Left lung (tissue), 10 donors: ENCODE measurements around the gene SPEN. TPM values are rescaled to one million over a fixed set of nuclear protein-coding genes. Genes with fewer than 3 reads are reported as not detected.

Source experiments
- ATAC-seq: fragments of 200-7000 bp; cut with Tn5 transposase; one replicate; pipeline ENCODE4 v1.9.1; 2020; ENCODE audit warnings: moderate library complexity
- DNase-seq, 4 donors: peaks; one replicate each; pipeline ENCODE4 v3.0.0-alpha.2; 2013 to 2020
- H3K27ac ChIP-seq, 2 donors: fragments of 200-600 bp; sonication (generic) in 1 of 2; one replicate each; pipeline versions ENCODE4 v1.5.0 to v1.8.0; 2020 to 2021
- H3K27me3 ChIP-seq, 2 donors: fragments of 200-600 bp; sonication (generic) in 1 of 2; one replicate each; pipeline versions ENCODE4 v1.5.0 to v1.8.0; 2020 to 2021
- H3K36me3 ChIP-seq, 2 donors: fragments of 200-600 bp; sonication (generic) in 1 of 2; one replicate each; pipeline versions ENCODE4 v1.5.0 to v1.8.0; 2020 to 2021
- H3K4me1 ChIP-seq, 2 donors: fragments of 200-600 bp; one replicate each; pipeline ENCODE4 v1.8.0; 2021
- H3K4me3 ChIP-seq, 2 donors: fragments of 200-600 bp; sonication (generic) in 1 of 2; one replicate each; pipeline versions ENCODE4 v1.5.0 to v1.8.0; 2020 to 2021; ENCODE audit warnings: mild to moderate bottlenecking in 1 of 2
- H3K9me3 ChIP-seq, 2 donors: fragments of 200-600 bp; sonication (generic) in 1 of 2; one replicate each; pipeline versions ENCODE4 v1.5.0 to v1.8.0; 2020 to 2021
- intact Hi-C, 2 donors: fragments of 100-400 bp; cut with DNase I; formaldehyde crosslinking; loops; one replicate each; pipeline versions ENCODE4 v1.11.2 to v1.14.2; 2022
- polyA plus RNA-seq, 6 donors: library from polyadenylated mRNA; unstranded; fragments of 120-200 nt; gene quantifications; one replicate each; pipeline ENCODE4 v1.2.1, GENCODE V29; 2013; ENCODE audit not compliant: insufficient read length in 6 of 6
- total RNA-seq, 2 donors: library from RNA; stranded (reverse); fragmentation: NEBNext Ultra II Directional; extraction: Animal tissue kit (Norgen Biotek cat#: 25700); gene quantifications; one replicate each; pipeline ENCODE4 v1.2.1, GENCODE V29; 2021
- TF ChIP-seq, protein P1 (sequence below), 2 donors: fragments of 200-600 bp; sonication (generic) in 1 of 2; IDR thresholded peaks; one replicate each; pipeline versions ENCODE4 v1.5.0 to v1.8.0; 2021; ENCODE audit warnings: antibody characterized with exemption in 2 of 2
- donor health status: DM: no; HTN: yes; CAD: no.
- donor health status: DM: no; HTN: no; CAD: no.

The SPEN gene
- total and polyA plus RNA-seq, 8 donors: 37.2 to 71.4 (median 63.3) TPM

DNA sequence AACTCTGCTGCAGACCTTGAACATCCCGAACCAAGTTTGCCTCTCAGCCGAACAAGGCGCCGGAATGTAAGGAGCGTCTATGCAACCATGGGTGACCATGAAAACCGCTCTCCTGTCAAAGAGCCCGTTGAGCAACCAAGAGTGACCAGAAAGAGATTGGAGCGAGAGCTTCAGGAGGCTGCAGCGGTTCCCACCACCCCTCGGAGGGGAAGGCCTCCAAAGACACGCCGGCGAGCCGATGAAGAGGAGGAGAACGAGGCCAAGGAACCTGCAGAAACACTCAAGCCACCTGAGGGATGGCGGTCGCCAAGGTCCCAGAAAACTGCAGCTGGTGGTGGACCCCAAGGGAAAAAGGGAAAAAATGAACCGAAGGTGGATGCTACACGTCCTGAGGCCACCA lies 84.4 kb downstream of the SPEN start:
- TF ChIP-seq, protein P1, sequence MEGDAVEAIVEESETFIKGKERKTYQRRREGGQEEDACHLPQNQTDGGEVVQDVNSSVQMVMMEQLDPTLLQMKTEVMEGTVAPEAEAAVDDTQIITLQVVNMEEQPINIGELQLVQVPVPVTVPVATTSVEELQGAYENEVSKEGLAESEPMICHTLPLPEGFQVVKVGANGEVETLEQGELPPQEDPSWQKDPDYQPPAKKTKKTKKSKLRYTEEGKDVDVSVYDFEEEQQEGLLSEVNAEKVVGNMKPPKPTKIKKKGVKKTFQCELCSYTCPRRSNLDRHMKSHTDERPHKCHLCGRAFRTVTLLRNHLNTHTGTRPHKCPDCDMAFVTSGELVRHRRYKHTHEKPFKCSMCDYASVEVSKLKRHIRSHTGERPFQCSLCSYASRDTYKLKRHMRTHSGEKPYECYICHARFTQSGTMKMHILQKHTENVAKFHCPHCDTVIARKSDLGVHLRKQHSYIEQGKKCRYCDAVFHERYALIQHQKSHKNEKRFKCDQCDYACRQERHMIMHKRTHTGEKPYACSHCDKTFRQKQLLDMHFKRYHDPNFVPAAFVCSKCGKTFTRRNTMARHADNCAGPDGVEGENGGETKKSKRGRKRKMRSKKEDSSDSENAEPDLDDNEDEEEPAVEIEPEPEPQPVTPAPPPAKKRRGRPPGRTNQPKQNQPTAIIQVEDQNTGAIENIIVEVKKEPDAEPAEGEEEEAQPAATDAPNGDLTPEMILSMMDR (IDR thresholded peaks at IDR 0.05): no peak
- H3K9me3 ChIP-seq: no peaks in the 10 kb centered on the region
- intact Hi-C loops: no loop called here
- H3K27me3 ChIP-seq: no peaks in the 10 kb centered on the region
- no peaks in the 10 kb centered on the region for H3K4me1 ChIP-seq
- no peak for ATAC-seq
- H3K36me3 ChIP-seq: peaks cover 0 to 99% of the 10 kb centered on the region in 2 donors
- H3K27ac ChIP-seq: no peak overlapping the region
- no peak overlapping the region for H3K4me3 ChIP-seq
- DNase-seq: no peak

DNA sequence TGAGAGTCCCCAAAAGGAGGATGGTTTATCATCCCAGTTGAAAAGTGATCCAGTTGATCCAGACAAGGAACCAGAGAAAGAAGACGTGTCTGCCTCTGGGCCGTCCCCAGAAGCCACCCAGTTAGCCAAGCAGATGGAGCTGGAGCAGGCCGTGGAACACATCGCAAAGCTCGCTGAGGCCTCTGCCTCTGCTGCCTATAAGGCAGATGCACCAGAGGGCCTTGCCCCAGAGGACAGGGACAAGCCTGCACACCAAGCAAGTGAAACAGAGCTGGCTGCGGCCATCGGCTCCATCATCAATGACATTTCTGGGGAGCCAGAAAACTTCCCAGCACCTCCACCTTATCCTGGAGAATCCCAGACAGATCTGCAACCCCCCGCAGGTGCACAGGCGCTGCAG lies 85.1 kb downstream of the SPEN start:
- Histone ChIP-seq H3K27ac (no peak overlapping the region), H3K27me3 (no peaks in the 10 kb centered on the region), H3K4me3 (no peak overlapping the region), H3K9me3 (no peaks in the 10 kb centered on the region), H3K4me1 (peaks cover 0 to 6% of the 10 kb centered on the region in 2 donors), H3K36me3 (peaks cover 0 to 99% of the 10 kb centered on the region in 2 donors)
- intact Hi-C loops: no loop called here
- TF ChIP-seq, protein P1 (IDR thresholded peaks at IDR 0.05): no peak
- ATAC-seq (no peak), DNase-seq (no peak)

DNA sequence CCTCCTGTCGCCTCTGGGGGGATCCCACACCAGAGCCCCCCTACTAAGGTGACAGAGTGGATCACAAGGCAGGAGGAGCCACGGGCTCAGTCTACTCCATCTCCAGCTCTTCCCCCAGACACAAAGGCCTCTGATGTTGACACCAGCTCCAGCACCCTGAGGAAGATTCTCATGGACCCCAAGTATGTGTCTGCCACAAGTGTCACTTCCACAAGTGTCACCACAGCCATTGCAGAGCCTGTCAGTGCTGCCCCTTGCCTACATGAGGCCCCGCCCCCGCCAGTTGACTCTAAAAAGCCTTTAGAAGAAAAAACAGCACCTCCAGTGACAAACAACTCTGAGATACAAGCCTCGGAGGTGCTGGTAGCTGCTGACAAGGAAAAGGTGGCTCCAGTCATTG lies 86.2 kb downstream of the SPEN start:
- H3K36me3 ChIP-seq: peaks cover 0 to 100% of the 10 kb centered on the region in 2 donors
- ATAC-seq: no peak
- intact Hi-C loops: no loop called here

DNA sequence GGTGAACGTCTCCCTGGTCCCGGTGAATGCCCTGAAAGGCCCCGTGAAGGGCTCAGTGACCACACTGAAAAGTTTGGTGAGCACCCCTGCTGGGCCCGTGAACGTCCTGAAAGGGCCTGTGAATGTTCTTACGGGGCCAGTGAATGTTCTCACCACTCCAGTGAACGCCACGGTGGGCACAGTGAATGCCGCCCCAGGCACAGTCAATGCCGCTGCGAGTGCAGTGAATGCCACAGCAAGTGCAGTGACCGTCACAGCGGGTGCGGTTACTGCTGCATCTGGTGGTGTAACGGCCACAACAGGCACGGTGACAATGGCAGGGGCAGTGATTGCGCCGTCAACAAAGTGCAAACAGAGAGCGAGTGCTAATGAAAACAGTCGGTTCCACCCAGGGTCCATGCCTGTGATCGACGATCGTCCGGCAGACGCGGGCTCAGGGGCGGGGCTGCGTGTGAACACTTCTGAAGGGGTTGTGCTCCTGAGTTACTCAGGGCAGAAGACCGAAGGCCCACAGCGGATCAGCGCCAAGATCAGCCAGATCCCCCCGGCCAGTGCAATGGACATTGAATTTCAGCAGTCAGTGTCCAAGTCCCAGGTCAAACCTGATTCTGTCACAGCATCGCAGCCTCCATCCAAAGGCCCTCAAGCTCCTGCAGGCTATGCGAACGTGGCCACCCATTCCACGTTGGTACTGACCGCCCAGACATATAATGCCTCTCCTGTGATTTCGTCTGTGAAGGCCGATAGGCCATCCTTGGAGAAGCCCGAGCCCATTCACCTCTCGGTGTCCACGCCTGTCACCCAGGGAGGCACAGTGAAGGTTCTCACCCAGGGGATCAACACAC lies 86.9 kb downstream of the SPEN start:
- H3K4me3 ChIP-seq: no peak overlapping the region
- TF ChIP-seq, protein P1 (IDR thresholded peaks at IDR 0.05): no peak
- H3K36me3 ChIP-seq: peaks cover 0 to 100% of the 10 kb centered on the region in 2 donors
- no peak for ATAC-seq
- H3K4me1 ChIP-seq: peaks cover 0 to 14% of the 10 kb centered on the region in 2 donors
- no peak for DNase-seq
- no peak overlapping the region for H3K27ac ChIP-seq
- H3K27me3 ChIP-seq: no peaks in the 10 kb centered on the region
- H3K9me3 ChIP-seq: no peaks in the 10 kb centered on the region
- intact Hi-C loops: no loop called here

More for the DNA sequence above, 86.2 kb downstream of the SPEN start:
- DNase-seq: no peak
- no peaks in the 10 kb centered on the region for H3K9me3 ChIP-seq
- TF ChIP-seq, protein P1 (IDR thresholded peaks at IDR 0.05): no peak
- no peaks in the 10 kb centered on the region for H3K27me3 ChIP-seq
- H3K4me3 ChIP-seq: no peak overlapping the region
- peaks cover 0 to 7% of the 10 kb centered on the region in 2 donors for H3K4me1 ChIP-seq
- H3K27ac ChIP-seq: no peak overlapping the region

DNA sequence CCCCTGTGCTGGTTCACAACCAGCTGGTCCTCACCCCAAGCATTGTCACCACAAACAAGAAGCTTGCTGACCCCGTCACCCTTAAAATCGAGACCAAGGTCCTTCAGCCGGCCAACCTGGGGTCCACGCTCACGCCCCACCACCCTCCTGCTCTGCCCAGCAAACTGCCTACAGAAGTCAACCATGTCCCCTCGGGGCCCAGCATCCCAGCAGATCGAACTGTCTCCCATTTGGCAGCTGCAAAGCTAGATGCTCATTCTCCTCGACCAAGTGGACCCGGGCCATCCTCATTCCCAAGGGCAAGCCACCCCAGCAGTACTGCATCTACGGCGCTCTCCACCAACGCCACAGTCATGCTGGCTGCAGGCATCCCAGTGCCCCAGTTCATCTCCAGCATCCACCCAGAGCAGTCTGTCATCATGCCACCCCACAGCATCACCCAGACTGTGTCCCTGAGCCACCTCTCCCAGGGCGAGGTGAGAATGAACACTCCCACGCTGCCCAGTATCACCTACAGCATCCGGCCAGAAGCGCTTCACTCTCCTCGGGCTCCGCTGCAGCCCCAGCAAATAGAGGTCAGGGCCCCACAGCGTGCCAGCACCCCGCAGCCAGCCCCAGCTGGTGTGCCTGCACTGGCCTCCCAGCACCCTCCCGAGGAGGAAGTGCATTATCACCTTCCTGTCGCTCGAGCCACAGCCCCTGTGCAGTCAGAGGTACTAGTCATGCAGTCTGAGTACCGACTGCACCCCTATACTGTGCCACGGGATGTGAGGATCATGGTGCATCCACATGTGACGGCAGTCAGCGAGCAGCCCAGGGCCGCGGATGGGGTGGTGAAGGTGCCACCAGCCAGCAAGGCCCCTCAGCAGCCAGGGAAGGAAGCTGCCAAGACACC lies 87.8 kb downstream of the SPEN start:
- Histone ChIP-seq H3K27ac (no peak overlapping the region), H3K9me3 (no peaks in the 10 kb centered on the region), H3K4me3 (no peak overlapping the region), H3K4me1 (peaks cover 0 to 20% of the 10 kb centered on the region in 2 donors), H3K36me3 (peaks cover 0 to 100% of the 10 kb centered on the region in 2 donors), H3K27me3 (no peaks in the 10 kb centered on the region)
- intact Hi-C loops: no loop called here
- no peak for ATAC-seq
- DNase-seq: no peak
- TF ChIP-seq, protein P1 (IDR thresholded peaks at IDR 0.05): no peak
